ENCODE results near the gene RNGTT. TPM values are rescaled to one million over a fixed set of nuclear protein-coding genes. Genes with fewer than 3 reads are reported as not detected.

The RNGTT gene
- 6.9 to 10.1 TPM (median 8.7 TPM) in 5 replicates for total RNA-seq (2022; extraction: Qiagen RNA extraction; ENCODE audit: low read depth)

GRCh38 chr6:88963139-88964090 lies at the start of gene RNGTT:
TSS of gene RNGTT (minus strand) at chr6:88963618. CDS start at chr6:88963409, 209 bp downstream.

Other genes starting within 250 kb of the RNGTT start
- gene PNRC1, start 117.1 kb upstream of the RNGTT start, total RNA-seq (2022; extraction: Qiagen RNA extraction; ENCODE audit: low read depth), result 33.2 to 49.5 TPM (median 42.6 TPM) in 5 replicates
- gene SRSF12, start 154.5 kb upstream of the RNGTT start, total RNA-seq (2022; extraction: Qiagen RNA extraction; ENCODE audit: low read depth), result 1.6 to 2.4 TPM (median 2.3 TPM) in 5 replicates
- 9.7 to 16.3 TPM (median 13.6 TPM) in 5 replicates for gene PM20D2, start 182.4 kb upstream of the RNGTT start, total RNA-seq (2022; extraction: Qiagen RNA extraction; ENCODE audit: low read depth)

All from A549 treated with GW870086 at 1 μM for 4 hours (cell line).